ENCODE data around the gene FFAR3.

Gene FFAR3, protein sequence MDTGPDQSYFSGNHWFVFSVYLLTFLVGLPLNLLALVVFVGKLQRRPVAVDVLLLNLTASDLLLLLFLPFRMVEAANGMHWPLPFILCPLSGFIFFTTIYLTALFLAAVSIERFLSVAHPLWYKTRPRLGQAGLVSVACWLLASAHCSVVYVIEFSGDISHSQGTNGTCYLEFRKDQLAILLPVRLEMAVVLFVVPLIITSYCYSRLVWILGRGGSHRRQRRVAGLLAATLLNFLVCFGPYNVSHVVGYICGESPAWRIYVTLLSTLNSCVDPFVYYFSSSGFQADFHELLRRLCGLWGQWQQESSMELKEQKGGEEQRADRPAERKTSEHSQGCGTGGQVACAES

DNA sequence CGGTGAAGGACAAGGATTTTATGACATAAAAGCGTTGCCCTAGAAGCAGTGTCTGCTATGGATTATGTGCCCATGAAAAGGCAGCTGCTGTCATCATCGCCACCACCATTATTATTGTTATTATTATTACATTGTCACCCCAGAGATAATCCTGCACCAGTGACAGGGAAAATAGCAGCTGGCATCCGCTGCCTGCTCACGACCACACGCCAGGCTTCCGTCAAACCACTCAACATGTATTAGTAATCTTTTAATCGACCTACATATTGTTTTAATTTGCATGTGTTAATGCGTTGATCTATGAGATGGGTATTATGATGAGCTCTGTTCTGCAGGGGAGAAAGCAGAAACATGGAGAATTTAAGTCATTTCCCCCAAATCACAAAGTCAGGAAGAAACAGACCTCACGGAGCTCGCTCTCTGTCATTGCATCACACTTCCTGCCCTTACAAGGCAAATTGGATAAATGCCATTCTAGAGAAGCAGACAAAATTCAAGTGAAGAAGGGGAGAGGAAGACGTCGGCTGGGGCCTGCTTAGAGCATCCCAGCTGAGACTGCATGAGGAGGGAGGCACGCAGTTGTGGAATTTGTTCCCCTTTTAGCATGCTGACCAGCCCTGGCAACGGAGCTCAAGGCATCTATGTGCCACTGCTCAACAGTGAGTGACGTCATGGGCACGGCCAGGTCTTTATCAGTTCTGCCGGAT is at the start of gene FFAR3:
Gene FFAR3, plus strand, starts transcription at position 594 of the 707 bp plus-strand sequence. CDS start 431 bp downstream, outside the sequence.
- no peak for DNase-seq

DNA sequence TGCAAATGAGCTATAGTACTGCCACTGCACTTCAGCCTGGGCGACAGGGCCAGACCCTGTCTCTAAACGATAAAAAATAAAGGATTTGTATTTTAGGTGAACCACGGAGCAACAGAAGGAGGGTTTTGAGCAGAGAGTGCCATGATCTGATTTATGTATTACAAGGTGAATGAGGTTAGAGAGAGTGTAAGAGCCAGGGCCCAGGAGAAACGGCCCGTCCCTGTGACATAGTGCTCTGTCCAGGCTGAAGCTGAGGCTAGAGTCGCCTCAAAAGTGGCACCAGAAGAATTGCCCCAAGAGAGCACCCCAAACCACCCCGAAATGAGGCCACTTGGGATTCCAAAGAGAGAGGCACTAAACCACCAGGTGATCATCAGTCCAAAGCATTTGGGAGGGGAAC is 49.4 kb upstream of the FFAR3 start:
- no peak for DNase-seq

DNA sequence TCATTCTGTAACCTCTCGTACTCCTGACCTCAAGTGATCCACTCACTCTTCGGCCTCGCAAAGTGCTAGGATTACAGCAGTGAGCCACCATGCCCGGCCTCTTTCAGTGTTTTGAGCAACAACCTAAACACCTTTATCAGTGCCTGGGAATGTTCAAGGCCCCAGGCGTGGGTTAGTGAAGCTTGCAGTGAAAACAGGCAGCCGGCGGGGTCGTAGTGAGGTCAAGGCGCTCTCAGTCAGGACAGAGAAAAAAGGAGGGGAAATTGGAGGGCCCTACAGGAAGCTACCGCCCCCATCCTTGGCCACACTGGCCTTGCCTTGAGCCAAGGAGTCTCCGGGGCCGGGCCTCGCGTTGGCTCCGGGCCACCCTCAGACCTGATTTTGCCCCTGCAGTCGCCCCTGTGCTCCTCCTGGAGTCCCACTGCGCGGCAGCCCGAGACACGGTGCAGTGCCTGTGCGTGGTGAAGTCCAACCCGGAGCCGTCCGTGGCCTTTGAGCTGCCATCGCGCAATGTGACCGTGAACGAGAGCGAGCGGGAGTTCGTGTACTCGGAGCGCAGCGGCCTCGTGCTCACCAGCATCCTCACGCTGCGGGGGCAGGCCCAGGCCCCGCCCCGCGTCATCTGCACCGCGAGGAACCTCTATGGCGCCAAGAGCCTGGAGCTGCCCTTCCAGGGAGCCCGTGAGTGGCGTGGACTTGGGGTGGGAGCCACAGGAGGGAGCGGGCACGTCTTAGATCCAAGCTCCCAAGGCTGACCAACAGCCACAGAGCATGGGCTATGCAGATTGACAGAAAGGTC is 48.6 kb upstream of the FFAR3 start:
- no peak for DNase-seq

DNA sequence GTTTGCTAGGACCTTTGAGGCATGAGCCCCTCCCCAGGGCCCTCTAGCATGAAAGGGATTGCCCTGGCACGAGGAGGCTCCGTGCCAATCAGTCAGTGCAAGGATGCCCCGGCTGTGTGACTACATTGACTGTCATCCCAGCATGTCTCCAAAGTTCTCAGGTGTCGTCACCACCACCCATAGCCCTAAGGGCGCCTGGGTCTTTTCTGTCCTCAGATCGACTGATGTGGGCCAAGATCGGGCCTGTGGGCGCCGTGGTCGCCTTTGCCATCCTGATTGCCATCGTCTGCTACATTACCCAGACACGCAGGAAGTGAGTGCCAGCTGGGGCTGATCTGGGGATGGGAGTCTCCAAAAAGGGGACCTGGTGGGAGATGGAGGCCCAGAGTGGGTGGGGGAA is 47.9 kb upstream of the FFAR3 start:
- DNase-seq: no peak

DNA sequence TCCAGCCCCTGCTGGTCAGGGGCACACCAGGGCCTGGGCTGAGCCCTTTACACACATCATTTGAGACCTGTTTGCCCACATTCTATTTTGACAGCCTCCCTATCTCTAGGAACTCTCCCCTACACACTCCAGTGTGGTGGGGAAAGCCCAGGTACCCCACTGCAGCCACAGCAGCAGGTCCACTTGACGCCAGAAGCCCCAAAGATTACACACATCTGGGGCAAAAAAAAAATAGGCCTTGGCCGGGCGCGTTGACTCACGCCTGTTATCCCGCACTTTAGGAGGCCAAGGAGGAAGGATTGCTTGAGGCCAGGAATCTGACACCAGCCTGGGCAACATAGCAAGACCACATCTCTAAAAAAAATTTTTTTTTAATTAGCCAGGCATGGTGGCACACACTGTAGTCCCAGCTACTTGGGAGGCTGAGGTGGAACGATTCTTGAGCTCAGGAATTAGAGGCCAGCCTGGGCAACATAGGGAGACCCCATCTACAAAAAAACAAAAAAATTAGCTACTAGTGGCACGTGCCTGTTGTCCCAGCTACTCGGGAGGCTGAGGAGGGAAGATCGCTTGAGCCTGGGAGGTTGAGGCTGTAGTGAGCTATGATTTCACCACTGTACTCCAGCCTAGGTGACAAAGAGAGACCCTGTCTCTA is 47.3 kb upstream of the FFAR3 start:
- no peak for DNase-seq

DNA sequence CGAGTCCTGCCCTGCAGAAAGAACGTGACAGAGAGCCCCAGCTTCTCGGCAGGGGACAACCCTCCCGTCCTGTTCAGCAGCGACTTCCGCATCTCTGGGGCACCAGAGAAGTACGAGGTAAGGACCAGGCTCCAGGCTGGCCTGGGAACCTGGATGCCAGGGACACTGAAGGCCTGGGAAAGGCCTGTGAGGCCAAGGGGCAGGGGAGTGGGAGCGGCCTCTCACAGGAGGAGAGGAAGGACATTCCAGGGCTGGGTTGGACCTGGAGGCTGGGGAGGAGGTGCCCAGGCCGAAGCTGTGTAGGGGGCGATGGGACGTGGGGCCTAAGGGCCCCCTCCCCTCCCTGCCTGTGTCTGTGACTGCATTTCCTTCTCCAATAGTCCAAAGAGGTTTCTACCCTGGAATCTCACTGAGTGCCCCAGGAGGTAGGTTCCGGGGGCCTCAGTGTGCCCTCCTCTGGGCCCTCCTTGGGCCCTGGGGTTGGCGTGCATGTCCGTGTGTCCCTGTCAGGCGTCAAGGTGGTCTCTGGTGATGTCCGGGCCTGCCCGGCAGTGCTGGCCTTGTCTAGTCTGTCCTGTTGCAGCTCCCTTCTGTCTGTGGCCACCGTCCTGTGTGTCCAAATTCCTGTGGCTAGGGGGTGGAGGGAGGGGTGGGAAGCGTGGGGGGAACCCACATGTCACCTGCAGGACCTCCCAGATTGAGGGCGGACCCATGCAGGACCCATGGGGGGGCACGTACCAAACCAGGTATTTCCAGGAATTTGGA is 46.2 kb upstream of the FFAR3 start:
- DNase-seq: no peak

DNA sequence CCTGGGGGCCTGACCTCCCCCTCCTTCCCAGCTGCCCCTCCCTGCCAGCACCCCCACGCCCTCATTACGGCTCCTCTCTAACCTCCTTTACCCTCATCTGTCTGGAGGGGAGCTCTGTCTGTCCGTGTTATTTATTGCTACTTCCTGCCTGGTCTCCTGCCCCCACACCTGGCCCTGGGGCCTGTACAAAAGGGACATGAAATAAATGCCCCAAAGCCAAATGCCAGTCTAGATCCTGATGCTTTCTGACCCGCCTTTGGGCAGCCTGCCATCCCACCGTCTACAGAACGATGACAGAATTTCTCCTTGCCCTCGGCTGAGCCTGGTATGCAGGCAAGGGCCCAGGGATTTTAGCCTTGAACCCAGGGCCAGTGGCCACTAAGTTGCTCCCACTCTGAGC is 44.7 kb upstream of the FFAR3 start:
- DNase-seq: no peak

DNA sequence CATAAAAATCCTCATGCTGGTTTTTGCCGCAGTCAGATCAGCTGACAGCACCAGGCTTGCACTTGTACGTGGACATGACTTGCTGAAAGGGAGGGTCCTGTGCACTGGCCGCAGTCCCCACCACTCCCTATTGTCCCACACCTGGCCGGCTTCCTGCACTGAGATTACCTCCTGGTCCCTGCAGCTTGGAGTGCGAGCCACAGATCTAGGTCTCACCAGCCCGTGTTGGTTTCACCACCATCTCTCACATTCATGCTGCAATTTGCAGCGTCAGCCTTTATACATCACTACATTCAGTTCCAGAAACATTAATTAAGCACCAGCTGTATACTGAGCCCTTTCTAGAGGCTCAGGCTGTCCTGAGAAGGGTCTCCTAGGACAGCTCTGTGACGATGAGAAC is 44.2 kb upstream of the FFAR3 start:
- DNase-seq: no peak

DNA sequence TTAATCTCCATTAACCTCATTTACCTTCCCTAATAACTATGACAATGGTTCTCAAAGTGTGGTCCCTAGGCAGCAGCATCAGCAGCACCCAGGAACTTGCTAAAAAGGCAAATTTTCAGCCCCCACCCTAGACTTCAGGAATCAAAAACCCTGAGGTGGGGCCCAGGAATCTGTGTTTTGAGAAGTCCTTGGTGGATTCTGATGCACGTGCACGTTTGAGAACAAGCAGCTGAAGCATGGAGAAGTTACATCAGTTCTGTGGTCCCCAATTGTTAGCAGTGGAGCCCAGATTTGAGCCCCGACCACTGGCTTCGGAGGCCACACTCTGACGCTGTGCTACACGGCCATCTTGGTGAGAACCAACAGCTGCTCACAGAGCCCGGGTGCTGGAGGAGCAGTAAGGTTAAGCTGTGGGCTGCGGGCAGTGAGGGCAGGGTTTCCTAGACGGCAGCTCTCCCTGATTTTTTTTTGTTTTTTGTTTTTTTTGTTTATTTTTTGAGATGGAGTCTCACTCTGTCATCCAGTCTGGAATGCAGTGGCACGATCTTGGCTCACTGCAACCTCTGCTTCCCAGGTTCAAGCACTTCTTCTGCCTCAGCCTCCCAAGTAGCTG is 43.3 kb upstream of the FFAR3 start:
- no peak for DNase-seq

DNA sequence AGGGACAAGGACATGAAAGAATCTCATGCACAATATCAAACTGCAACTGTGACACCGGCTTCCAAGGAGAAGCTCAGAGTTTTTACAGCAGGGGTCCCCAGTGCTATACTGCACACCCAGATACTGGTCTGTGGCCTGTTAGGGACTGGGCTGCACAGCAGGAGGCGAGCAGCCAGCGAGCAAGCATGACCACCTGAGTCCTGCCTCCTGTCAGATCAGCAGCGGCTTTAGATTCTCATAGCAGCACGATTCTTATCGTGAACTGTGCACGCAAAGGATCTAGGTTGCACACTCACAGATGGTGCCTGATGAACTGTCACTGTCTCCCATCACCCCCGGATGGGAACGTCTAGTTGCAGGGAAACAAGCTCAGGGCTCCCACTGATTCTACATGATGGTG is 42.4 kb upstream of the FFAR3 start:
- DNase-seq: no peak

DNA sequence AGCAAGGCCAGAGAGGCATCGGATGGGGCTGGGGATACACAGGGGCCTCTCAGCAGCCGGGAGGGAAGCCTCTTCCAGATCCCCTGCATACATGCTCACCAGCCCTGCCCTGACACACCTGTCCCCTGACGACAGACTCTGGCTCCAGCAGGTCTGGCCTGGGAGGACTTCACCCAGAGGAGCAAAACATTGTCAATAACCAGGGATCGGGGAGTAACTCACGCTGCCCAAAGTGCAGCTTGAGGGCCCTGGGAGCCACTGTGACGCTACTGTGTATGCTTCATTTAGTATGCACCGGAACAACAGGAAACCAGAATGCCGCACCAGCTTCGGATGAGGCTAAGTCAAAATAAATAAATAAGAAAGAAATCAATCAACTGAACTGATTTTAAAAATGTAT is 41.7 kb upstream of the FFAR3 start:
- DNase-seq: no peak

DNA sequence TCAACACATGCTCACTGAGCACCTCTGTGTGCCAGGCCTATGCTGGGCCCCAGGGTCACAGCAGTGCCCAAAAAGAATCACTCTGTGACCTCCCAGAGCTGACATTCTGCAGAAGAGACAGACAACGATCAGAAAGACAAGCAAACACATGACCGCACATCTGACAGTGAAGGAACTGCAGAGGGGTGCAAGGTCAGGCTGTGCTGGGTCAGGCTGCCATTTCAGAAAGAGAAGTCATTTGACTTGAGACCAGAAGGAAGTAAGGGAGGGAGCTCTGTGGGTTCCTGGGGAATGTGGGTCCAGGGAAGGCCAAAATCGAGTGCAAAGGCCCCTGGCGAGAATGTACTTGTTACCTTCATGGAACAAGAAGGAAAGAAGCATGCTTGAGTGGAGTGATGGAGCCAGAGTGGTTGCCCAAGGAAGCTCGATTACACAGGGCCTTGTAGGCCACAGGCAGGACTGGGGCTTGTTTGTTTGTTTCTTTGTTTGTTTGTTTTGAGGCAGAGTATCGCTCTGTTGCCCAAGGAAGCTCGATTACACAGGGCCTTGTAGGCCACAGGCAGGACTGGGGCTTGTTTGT is 40.7 kb upstream of the FFAR3 start:
- DNase-seq: no peak

DNA sequence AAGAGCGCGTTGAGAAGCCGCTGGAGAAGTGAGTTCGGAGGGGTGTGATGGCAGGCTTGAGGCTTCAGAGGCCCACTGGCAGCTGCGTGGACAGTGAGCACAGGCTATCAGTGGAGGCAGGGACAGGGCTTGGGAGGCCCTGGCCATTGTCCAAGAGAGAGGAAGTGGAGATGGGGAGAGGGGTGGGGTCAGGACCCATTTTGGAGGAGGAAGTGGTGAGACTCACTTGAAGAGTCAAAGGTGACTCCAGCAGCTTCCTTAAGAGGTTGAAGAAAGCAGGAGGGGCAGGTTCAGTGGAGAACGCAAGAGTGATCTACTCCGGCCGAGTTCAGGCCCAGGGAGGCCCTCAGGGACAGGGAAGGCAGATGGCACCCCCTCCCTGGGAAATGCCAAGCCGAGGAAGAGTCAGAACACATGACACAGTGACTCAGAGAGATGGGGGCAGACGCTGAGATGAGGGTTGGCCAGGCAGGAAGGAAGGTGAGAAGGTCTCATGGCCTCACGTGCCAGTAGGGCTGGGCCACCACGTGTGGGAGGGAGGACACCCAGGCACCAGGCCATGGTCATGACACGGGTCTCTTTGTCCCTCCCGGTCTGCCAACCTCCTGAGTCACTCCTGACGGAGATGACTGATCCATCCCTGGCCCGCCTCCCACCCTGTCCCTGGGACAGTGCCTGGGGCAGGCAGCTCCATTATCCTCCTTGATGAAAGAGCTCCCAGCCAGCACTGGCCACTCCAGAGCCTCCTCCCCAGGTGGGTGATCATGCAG is 39.4 kb upstream of the FFAR3 start:
- peak; percentile 78 for DNase-seq

DNA sequence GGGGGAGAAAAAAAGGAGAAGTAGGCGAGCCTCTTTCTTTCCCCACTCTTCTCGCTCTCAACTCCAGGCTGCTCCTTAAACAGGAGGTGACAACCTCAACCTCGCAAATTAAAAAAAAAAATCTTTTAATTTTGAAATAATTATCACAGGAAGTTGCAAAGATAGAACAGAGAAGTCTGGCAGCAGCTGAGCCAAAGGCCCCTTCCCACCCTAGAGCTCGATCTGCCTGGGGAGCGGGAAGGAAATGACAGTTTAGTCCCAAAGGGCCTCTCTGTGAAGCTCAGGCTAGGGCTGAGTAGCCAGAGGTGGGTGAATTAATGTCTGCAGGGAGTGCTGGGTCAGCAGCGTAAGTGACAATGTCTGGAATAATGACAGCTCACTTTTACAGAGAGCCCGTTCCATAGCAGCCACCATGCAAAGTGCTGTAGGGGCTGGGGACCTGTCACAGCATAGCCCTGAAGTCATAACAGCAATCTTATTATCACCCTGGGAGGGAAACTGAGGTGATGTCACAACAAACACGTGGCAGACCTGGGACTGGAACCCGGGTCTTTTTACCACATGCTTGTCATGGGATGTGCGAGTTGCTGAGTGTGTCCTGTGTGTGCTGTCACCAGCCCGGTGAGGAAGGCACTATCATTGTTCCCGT is 38.1 kb upstream of the FFAR3 start:
- DNase-seq: no peak

DNA sequence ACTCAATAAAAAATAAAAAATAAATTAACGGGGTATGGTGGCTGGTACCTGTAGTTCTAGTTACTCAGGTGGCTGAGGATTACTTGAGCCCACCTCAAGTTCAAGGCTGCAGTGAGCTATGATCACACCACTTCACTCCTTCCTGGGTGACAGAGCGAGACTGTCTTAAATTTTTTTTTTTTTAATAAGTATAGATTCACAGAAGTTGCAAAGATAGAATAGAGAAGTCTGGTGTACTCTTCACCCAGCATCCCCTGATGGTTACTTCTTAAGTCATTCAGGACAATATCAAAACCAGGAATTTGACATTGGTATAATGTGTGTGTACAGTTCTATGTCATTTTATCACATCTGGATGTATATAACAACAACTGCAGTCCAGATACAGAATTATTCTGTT is 37.0 kb upstream of the FFAR3 start:
- DNase-seq: no peak

DNA sequence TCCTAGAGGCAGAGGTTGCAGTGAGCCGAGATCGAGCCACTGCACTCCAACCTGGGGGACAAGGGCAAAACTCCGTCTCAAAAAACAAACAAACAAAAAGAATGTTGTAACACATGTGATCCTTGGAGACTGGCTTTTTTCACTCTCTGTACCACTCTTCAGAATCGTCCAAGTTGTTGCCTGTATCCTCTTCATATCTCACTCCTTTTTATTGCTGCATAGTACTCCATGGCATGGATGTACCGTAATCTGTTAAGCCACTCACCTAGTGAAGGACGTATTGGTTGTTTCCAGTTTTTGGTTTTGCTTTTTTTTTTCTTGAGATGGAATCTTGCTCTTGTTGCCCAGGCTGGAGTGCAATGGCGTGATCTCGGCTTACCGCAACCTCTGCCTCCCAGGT is 36.2 kb upstream of the FFAR3 start:
- DNase-seq: no peak

DNA sequence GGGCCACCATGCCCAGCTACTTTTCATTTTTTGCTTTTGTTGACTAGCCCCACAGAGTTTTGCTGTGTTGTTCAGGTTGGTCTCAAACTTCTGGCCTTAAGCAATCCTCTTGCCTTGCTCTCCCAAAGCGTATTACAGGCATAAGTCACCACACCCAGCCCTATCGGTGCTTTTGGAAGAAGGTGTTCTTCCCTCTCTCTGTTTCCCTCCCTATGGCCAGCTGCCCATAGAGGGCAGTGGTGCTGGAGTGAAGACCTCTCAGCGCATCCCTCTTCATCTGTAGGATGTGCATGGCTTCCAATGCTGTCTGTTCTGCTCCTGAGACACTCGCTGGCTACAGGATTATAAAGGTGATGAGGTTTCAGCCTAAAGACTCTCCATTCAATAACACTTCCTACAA is 30.6 kb upstream of the FFAR3 start:
- DNase-seq: no peak

DNA sequence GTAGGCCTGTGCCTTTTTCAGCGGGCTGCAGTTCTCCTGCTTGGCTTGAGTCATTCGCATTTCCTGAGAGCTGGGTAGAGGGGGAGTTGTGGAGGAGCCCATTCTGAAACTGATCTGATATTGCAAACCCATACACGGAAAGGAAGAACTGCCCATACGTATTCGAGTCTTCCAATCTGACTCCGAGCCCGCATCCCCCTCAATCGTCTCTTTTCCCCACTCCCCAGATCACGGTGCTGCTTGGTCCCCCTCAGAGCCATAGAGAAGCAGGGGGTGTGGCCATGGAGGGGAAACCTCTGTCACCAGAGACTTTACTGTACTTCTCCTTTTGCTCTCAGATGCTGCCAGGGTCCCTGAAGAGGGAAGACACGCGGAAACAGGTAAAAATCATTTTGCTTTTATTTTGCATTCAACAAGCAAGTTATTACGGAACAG is 29.4 kb upstream of the FFAR3 start, which contains the start of gene CD22:
Gene CD22, plus strand, starts transcription at position 337 of the 435 bp plus-strand sequence. CDS start 2,854 bp downstream, outside the sequence.
- no peak for DNase-seq

DNA sequence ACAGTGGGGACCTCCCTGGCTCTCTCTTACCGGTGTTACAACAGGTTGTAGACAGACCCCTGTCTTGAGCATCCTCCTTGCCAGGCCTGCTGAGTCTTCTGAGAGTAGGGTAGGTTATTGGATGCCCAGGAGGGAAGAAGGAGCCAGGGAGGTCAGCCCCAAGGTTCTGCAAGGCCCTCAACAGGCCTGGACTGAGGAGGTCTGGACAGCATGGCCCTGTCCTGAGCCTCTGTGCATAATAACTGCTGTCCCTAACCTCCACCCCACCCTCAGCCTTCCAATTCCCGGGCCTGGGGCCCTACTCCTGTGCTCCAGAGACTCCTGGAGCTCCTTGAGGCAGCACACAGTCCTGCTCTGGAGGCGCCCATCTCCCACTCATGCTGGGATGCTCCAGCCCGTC is 28.9 kb upstream of the FFAR3 start:
- no peak for DNase-seq

DNA sequence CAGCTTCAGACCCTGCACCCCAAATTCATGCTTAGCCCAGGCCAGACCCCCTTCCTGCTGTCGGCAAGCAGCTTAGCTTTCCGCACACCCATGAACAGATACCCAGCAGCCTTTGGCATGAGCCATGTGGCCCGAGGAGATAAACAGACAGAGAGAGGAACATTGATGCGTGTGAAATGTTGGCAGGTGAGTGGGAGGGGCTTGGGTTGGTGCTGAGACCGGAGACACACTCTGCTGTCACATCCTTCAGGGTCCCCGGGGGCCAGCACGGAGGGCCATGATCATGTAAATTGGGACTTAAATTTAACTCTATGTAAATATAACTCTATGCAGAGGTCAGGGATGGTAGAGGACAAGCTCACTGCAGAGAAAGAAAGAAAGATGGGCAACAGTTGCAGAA is 27.8 kb upstream of the FFAR3 start:
- no peak for DNase-seq

All from GOT3 (cell line).